Measurements from ENCODE around the gene KRT75.
A peak's percentile ranks its signal among the peaks of the same experiment; 100 is the strongest.

The KRT75 gene

GRCh38 chr12:52390739-52391617 lies 43.2 kb downstream of the KRT75 start:
- DNase-seq = peak; percentile 37

- no peak for DNase-seq
These were observed 44.6 kb downstream of the KRT75 start for GRCh38 chr12:52389313-52390207.

- no peak for DNase-seq
These were observed 46.3 kb downstream of the KRT75 start for GRCh38 chr12:52387859-52388258.

GRCh38 chr12:52385226-52385702 lies 48.9 kb downstream of the KRT75 start, which contains the start of gene KRT84:
KRT84 (minus strand) TSS chr12:52385652; CDS start chr12:52385585, 67 bp downstream.
- no peak for DNase-seq

GRCh38 chr12:52383331-52383730 lies 50.8 kb downstream of the KRT75 start:
- no peak for DNase-seq

- DNase-seq = no peak
These were observed 51.3 kb downstream of the KRT75 start for GRCh38 chr12:52382854-52383253.

- no peak for DNase-seq
These were observed 53.0 kb downstream of the KRT75 start for GRCh38 chr12:52381206-52381605.

GRCh38 chr12:52380271-52380694 lies 53.9 kb downstream of the KRT75 start:
- DNase-seq = peak; percentile 30

- DNase-seq = no peak
These were observed 54.6 kb downstream of the KRT75 start for GRCh38 chr12:52379536-52379935.

GRCh38 chr12:52378091-52378490 lies 56.1 kb downstream of the KRT75 start:
- no peak for DNase-seq

GRCh38 chr12:52377266-52377665 lies 56.9 kb downstream of the KRT75 start:
- no peak for DNase-seq

All from EL (cell line).